ENCODE data around the gene CCDC106. TPM values are rescaled to one million over a fixed set of nuclear protein-coding genes. Genes with fewer than 3 reads are reported as not detected.

Gene CCDC106
- total RNA-seq, 4 donors from 2014 or later = 1.8 to 24.1 (median 8.4) TPM

DNA sequence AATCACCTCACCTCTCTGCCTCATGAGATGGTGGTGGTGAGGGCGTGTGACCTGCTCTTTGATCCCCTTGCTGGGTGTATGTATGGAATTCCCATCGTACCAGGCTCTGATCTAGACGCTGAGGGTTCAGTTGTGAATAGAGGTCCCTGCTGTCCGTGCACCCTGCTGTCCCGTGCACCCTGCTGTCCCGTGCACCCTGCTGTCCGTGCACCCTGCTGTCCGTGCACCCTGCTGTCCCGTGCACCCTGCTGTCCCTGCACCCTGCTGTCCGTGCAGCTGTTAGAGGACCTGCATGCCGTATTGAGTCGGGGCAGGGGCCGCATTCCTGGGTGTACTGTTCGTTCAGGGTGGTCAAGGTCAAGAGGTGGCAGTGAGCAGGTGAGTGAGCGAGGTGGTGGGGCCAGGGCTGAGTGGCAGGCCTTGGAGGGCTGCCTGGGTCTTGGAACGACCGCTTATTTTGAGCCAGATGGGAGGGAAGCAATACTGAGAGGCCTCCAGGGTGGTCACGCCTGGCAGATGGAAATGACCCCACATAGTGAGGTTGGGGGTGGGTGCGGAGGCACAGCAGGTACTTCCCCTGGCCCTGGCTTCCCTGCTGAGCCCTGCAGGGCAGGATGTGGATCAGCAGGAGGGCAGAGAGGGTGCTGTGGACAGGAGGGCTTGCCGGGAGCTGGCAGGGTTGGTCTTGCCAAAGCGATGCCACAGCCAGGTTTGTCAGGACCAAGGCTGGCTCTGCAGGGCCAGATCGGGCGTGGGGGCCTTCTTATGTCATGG lies 22.5 kb downstream of the CCDC106 start:
- TF ChIP-seq, protein P1, sequence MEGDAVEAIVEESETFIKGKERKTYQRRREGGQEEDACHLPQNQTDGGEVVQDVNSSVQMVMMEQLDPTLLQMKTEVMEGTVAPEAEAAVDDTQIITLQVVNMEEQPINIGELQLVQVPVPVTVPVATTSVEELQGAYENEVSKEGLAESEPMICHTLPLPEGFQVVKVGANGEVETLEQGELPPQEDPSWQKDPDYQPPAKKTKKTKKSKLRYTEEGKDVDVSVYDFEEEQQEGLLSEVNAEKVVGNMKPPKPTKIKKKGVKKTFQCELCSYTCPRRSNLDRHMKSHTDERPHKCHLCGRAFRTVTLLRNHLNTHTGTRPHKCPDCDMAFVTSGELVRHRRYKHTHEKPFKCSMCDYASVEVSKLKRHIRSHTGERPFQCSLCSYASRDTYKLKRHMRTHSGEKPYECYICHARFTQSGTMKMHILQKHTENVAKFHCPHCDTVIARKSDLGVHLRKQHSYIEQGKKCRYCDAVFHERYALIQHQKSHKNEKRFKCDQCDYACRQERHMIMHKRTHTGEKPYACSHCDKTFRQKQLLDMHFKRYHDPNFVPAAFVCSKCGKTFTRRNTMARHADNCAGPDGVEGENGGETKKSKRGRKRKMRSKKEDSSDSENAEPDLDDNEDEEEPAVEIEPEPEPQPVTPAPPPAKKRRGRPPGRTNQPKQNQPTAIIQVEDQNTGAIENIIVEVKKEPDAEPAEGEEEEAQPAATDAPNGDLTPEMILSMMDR (IDR thresholded peaks at IDR 0.05; ENCODE audit: low read depth) = no peak

DNA sequence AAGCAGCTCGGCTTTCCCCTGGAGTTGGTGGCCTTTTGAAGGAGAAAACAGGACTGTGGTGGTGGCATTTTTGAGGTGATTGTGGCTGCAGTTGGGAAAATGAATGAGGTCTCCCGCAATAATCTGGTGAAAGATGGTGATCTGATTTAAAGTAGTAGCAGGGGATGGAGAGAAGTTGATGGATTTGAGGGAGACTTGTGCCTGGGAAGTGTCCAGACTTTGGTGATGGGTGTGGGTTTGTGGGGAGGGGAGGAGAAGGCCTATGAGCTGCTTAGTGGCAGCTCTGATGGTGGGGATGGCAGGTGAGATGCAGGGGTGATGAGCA lies 23.0 kb downstream of the CCDC106 start:
- TF ChIP-seq, protein P1 (IDR thresholded peaks at IDR 0.05; ENCODE audit: low read depth) = no peak

DNA sequence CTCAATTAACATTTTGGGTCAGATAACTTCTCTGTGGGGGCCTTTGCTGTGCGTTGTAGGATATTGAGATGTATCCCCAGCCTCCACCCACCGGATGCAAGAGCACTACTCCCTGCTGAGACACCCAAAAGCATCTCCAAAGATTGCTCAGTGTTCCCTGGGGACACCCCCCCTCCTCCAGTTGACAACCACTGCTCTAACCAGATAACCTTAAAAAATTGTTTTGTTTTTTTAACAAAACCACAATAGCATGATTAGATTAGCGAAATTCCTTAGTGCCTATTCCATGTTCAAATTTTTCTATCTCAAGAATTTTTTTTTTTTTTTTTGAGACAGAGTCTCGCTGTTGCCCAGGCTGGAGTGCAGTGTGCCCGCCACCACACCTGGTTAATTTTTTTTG lies 24.4 kb downstream of the CCDC106 start:
- TF ChIP-seq, protein P1 (IDR thresholded peaks at IDR 0.05; ENCODE audit: low read depth) = no peak

DNA sequence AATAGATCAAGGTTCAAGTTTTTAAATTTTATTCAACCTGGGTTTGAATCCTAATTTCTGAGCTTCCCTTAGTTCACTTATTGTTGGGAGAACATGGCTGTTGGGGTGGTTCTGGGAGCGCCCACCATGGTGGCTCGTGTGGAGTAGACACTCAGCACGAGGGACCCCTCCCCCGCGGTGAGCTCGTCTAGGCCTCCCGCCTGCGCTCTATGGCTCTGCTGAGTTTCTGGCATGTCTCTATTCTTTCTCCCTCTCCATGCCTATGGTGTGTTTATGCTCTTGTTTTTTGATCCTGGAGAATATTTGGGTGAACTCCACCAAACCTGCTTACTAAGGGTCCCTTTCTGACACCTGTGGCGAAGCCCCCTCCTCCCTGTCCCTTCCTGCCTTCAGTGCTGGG lies 25.5 kb downstream of the CCDC106 start:
- TF ChIP-seq, protein P1 (IDR thresholded peaks at IDR 0.05; ENCODE audit: low read depth) = no peak

DNA sequence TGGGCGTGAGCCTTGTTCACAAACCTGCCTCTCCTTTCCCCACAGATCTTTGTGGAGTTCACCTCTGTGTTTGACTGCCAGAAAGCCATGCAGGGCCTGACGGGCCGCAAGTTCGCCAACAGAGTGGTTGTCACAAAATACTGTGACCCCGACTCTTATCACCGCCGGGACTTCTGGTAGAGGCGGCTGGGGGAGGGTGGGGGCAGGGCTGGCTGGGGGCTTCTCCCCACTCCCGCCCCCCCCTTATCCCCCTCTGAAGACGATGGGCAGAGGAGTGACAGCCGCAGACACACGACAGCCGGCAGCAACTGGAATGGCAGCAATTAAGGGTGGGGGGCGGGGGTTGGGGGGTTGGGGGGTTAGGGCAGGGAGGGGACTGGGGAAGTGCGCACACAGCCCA lies 25.9 kb downstream of the CCDC106 start:
- TF ChIP-seq, protein P1 (IDR thresholded peaks at IDR 0.05; ENCODE audit: low read depth) = no peak

DNA sequence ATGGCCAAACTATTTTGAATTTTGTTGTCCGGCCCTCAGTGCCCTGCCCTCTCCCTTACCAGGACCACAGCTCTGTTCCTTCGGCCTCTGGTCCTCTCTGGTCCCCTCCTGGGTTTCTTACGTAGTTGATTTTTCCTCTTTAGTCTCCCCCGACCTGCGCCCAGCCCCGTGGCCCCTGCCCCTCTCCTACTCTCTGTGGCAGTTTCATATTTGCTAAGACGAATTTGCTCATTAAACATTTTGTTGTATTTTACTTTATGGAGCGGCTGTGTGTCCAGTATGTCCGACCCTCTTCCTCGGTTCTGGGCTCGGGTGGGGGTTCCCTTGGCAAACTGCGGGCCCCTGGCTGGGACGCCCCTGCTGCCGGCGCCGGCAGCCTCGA lies 26.4 kb downstream of the CCDC106 start:
- TF ChIP-seq, protein P1 (IDR thresholded peaks at IDR 0.05; ENCODE audit: low read depth) = no peak

DNA sequence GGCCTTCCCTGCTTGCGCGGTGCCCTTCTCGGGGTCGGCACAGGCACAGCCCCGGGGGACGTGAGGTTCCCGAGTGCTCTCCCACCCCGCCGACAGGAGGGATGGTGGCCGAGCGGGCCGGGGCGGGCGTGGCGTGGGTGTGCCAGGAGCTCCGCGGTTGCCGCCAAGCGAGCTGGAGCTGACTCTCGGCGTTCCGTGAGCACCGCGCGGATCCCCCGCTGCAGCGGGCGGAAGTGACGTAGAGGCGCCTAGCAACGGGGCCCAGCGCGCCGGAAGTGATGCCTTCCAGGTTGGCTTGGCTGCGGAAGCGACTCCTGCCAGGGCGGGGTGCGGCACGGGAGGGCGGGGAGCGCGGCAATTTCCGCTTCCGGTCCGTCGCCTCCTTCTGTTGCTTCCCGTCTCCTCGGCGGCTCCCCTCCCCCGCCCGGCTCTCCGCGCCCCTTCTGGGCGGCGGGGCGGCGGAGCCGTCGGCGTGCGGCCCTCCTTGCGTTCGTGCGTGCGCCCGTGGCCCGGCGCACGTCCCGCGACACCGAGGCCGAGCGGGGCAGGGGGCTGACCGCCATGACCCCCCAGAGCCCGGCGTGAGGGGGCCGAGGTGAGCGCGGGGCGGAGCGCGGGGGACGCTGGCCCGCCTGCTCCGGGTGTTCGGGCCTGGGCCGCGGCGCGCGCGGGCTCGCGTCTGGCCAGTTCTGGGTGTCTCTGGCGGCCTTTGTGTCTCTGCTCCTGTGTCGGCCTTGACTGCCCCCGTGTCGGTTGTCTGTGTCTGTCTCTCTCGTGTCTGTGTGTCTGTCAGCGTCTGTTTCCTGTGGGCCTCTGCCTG lies 27.0 kb downstream of the CCDC106 start, which contains the start of gene EPN1:
EPN1 (plus strand) TSS at position 386 of the 820 bp plus-strand sequence. CDS start 3,402 bp downstream, outside the sequence.
- TF ChIP-seq, protein P1 (IDR thresholded peaks at IDR 0.05; ENCODE audit: low read depth) = no peak

All from subcutaneous adipose tissue (tissue), 4 donors.